Measurements from ENCODE around the gene GLCE.

- TF ChIP-seq POLR2AphosphoS5 (IDR thresholded peaks at IDR 0.05; ENCODE audit: low read length), result no peak
- no peak for TF ChIP-seq EZH2 (IDR thresholded peaks at IDR 0.05; ENCODE audit: borderline replicate concordance, control insufficient read depth, low read depth, low read length)
- TF ChIP-seq CHD1 (IDR thresholded peaks at IDR 0.05; ENCODE audit: low read depth, low read length), result no peak
- no peak for TF ChIP-seq MAX (IDR thresholded peaks at IDR 0.05; ENCODE audit: low read depth, low read length)
- no peak for TF ChIP-seq NFIC (IDR thresholded peaks at IDR 0.05; ENCODE audit: low read depth, low read length)
- no peak for TF ChIP-seq CBFB (IDR thresholded peaks at IDR 0.05; ENCODE audit: low read depth)
- TF ChIP-seq REST (IDR thresholded peaks at IDR 0.05; ENCODE audit: low read depth, low read length), result no peak
- no peak for TF ChIP-seq JUNB (IDR thresholded peaks at IDR 0.05)
- no peak for TF ChIP-seq LARP7 (IDR thresholded peaks at IDR 0.05)
Observed at GRCh38 chr15:69167218-69167846, 6.9 kb downstream of the GLCE start.

Measured in GM12878 (cell line).